GM10847 (cell line): ENCODE results near the gene HUWE1.

Source experiments
- POLR2A ChIP-seq: IDR thresholded peaks from 2 replicates; pipeline ENCODE4 v1.6.1; 2011; ENCODE audit not compliant: insufficient read length; ENCODE audit errors: extremely low read depth

The HUWE1 gene

GRCh38 chrX:53686151-53686885 lies at the start of gene HUWE1:
Gene HUWE1, minus strand, starts transcription at chrX:53686719. Its CDS starts 32,612 bp downstream, at chrX:53654107.
- peak; percentile 50 for TF ChIP-seq POLR2A

- no peak for TF ChIP-seq POLR2A
Measured at GRCh38 chrX:53732797-53733196, 46.3 kb upstream of the HUWE1 start.

GRCh38 chrX:53729751-53730150 lies 43.2 kb upstream of the HUWE1 start:
- TF ChIP-seq POLR2A: no peak

GRCh38 chrX:53728506-53728905 lies 42.0 kb upstream of the HUWE1 start:
- TF ChIP-seq POLR2A: no peak

GRCh38 chrX:53724872-53725271 lies 38.4 kb upstream of the HUWE1 start:
- no peak for TF ChIP-seq POLR2A

- TF ChIP-seq POLR2A: no peak
Measured at GRCh38 chrX:53723381-53723780, 36.9 kb upstream of the HUWE1 start.

- no peak for TF ChIP-seq POLR2A
Measured at GRCh38 chrX:53718073-53718472, 31.6 kb upstream of the HUWE1 start.

GRCh38 chrX:53717205-53717604 lies 30.7 kb upstream of the HUWE1 start:
- TF ChIP-seq POLR2A: no peak

- no peak for TF ChIP-seq POLR2A
Measured at GRCh38 chrX:53716328-53717088, 30.0 kb upstream of the HUWE1 start.

GRCh38 chrX:53715346-53715924 lies 28.9 kb upstream of the HUWE1 start:
- no peak for TF ChIP-seq POLR2A

- peak; percentile 6 for TF ChIP-seq POLR2A
Measured at GRCh38 chrX:53714580-53715345, 28.2 kb upstream of the HUWE1 start.

- no peak for TF ChIP-seq POLR2A
Measured at GRCh38 chrX:53713987-53714579, 27.6 kb upstream of the HUWE1 start.

GRCh38 chrX:53711436-53711835 lies 24.9 kb upstream of the HUWE1 start:
- TF ChIP-seq POLR2A: no peak

- no peak for TF ChIP-seq POLR2A
Measured at GRCh38 chrX:53704854-53705253, 18.3 kb upstream of the HUWE1 start.

GRCh38 chrX:53704294-53704693 lies 17.8 kb upstream of the HUWE1 start:
- TF ChIP-seq POLR2A: no peak
